WI38 (cell line): ENCODE data around the gene HHIP.

Experiments
- H3K4me3 ChIP-seq: 2 replicates; pipeline ENCODE4 v1.5.1; 2011; ENCODE audit warnings: low read depth, mild to moderate bottlenecking, control low read depth, low read length
- CTCF ChIP-seq: IDR thresholded peaks from 2 replicates; pipeline ENCODE4 v1.5.1; 2012; ENCODE audit warnings: low read depth, mild to moderate bottlenecking, control low read depth, low read length

Gene HHIP

GRCh38 chr4:144705601-144706590, 59.9 kb downstream of the HHIP start:
- TF ChIP-seq CTCF: no peak
- no peak overlapping the region for H3K4me3 ChIP-seq

- TF ChIP-seq CTCF: no peak
- H3K4me3 ChIP-seq: no peak overlapping the region
Measured at GRCh38 chr4:144709159-144709558, 63.2 kb downstream of the HHIP start.

- TF ChIP-seq CTCF: no peak
- H3K4me3 ChIP-seq: no peak overlapping the region
Measured at GRCh38 chr4:144709793-144710525, 64.0 kb downstream of the HHIP start.

- TF ChIP-seq CTCF: no peak
- no peak overlapping the region for H3K4me3 ChIP-seq
Measured at GRCh38 chr4:144710526-144710912, 64.6 kb downstream of the HHIP start.

- TF ChIP-seq CTCF: no peak
- no peak overlapping the region for H3K4me3 ChIP-seq
Measured at GRCh38 chr4:144711700-144712456, 65.9 kb downstream of the HHIP start.

- H3K4me3 ChIP-seq: no peak overlapping the region
- no peak for TF ChIP-seq CTCF
Measured at GRCh38 chr4:144712775-144713174, 66.8 kb downstream of the HHIP start.
